C4-2B (cell line): ENCODE measurements around the gene SERPINA5.

Source experiments
- H3K27ac ChIP-seq: fragments of 450-650 bp; 2 replicates; pipeline ENCODE4 v1.5.1; 2017
- CTCF ChIP-seq: fragments of 450-650 bp; conservative IDR thresholded peaks from 2 replicates; pipeline ENCODE4 v1.5.1; 2017; ENCODE audit warnings: mild to moderate bottlenecking
- ZFX ChIP-seq: fragments of 450-650 bp; IDR thresholded peaks from 2 replicates; pipeline ENCODE4 v1.6.1; 2017

The SERPINA5 gene

DNA sequence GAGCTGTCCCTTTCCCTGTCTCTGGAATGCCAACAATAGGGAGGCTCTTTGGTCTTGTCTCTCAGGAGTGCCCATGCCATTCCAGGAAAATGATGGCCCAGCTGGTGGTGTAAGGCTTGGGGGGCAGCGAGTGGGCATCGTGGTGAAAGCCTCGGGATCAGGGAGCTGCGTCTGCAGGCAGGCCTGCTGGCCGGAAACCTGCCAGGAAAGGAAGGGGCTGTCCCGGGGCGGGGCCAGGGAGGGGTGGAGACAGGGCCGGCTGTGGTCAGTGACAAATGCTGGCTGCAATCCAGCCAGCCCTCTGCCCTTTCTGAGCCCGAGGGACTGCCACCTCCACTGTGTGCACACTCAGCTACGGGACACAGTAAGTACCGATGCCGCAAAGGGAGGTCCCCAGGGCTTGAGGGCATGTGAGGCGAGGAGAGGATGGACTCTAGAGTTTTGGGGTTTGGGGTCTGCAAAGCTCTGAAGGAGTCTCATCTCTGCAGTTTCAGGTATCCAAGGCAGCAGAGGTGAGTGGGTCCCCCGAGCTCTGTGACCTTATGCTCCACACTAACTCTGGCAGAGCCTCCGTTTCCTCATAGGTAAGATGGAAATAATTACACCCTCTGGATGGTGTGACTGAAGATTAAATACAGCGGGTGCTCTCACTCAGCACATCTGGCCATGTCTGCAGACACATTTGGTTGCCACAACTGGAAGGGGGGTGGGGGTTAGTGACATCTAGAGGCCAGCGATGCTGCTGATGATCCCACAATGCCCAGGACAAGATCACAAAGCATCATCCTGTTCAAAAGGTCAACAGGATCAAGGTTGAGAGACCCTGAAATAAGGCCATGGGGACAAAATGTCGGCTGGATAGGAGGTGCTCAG, at the start of gene SERPINA5:
TSS of gene SERPINA5 (plus strand) at position 300 of the 873 bp plus-strand sequence. CDS start 5,937 bp downstream, outside the sequence.
- TF ChIP-seq CTCF (no peak), ZFX (no peak)
- H3K27ac ChIP-seq = no peak within 1 kb of the TSS

DNA sequence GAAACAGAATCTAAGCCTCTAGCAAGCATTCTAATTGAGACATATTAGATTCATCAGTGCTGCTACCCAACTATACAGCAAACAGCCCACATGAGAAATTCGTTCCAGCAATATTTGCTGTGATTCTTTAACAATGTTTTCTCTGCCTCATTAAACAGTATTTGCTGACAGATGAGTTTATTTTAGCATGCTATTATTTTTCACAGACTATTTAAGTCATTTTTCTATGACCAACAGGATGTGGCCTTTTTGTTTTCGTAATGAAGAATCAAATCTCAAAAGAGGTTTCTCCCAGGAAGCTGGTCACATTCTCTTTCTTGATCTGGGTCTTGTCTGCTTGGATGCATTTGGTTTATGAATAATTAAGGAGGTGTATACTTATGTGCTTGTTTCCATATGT, 48.8 kb upstream of the SERPINA5 start:
- no peak overlapping the region for H3K27ac ChIP-seq
- TF ChIP-seq CTCF (no peak), ZFX (no peak)

- no peak overlapping the region for H3K27ac ChIP-seq
Observed at GRCh38 chr14:94535506-94535905, 45.7 kb upstream of the SERPINA5 start.

DNA sequence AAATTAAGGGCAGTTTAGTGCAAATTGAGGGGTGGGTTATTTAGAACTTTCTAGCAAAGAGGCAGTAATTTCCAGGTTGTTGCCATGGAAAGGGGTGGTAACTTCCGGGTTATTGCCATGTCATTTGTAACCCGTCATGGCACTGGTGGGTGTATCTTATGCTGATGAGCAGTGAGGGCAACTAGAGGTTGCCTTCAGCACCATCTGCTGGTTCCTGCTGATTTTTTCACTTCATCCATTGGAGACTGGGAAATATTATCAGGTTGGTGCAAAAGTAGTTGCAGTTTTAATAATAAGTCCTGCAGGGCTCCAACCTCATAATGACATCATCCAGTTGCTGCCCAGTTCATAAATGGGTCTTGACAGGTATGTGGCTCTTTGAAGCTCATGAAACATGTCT, 44.4 kb upstream of the SERPINA5 start:
- no peak overlapping the region for H3K27ac ChIP-seq

More at GRCh38 chr14:94535506-94535905, 45.7 kb upstream of the SERPINA5 start:
- TF ChIP-seq CTCF (no peak), ZFX (no peak)

DNA sequence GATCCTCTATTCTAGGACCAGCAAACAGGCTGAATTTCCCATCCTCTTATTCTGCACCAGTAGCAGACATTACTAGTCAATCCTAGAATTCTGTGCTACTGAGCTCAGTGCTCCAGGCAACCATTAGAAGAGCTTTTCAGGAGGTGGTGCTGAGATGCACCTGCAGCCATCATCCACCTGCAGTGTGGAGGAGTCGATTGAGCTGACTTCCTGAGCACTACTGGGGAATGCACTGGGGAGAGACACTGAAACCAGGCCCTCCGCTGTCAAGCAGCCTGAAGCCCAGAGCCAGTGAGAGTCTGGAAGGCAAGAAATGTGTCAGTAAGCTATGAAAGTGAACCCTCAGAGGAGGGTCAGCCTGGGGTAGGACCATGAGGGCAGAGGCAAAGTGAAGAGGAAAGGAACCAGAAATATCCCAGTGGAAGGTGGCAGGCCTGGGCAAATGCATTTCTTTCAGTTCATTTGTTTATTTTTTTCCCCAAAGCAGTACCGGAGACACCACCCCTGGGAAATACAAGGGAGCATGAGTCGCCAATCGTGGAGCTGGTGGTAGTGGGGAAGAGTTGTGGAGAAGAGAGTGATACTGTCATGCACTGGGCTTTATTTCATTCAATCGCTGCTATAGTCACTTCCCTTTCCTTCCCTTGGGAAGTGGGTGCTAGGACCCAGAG, 43.0 kb upstream of the SERPINA5 start:
- no peak overlapping the region for H3K27ac ChIP-seq
- TF ChIP-seq ZFX (no peak), CTCF (no peak)

More for the DNA sequence above, 44.4 kb upstream of the SERPINA5 start:
- no peak for TF ChIP-seq ZFX
- no peak; the same call in 1 of the 2 replicates for TF ChIP-seq CTCF

- no peak overlapping the region for H3K27ac ChIP-seq
- TF ChIP-seq CTCF (no peak), ZFX (no peak)
Observed at GRCh38 chr14:94539181-94539580, 42.0 kb upstream of the SERPINA5 start.
